ENCODE data around the gene PAPLN.
A peak's percentile ranks its signal among the peaks of the same experiment; 100 is the strongest.

The PAPLN gene

DNA sequence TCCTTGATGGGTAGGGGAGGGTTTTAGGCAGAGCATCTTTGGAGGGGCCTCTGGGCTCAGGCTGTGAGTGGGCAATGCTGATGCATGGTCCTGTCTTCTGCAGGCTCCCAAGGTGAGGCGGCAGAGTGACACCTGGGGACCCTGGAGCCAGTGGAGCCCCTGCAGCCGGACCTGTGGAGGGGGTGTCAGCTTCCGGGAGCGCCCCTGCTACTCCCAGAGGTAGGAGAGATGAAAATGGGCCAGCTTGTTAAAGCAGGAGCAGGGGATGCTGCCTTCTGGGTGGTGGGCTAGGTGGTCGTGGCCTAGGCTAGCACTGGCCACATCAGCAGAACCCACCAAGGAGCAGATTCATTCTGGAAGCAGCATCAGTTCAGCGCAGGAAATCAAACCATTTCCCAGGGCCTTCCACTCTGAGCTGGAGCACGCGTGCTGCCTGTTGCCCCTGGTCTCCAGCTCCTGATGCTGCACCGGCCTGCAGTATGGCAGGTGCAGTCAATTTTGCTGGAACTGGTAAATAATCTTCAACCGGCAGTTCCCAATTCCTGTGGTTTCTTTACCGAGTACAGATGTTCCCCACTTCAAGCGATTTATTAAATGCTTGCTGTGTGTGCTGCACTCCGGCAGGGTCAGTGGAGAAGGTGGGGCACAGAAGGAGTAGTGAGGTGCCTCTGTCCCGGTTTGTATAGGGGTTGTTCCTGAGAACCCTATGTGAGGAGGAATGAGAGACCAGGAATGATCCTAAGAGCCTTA is 7.4 kb downstream of the PAPLN start:
- no peak overlapping the region for H3K4me3 ChIP-seq (ENCODE audit: low read depth, low read length)
- no peak for DNase-seq (ENCODE audit: low read depth)
- TF ChIP-seq, protein P1, sequence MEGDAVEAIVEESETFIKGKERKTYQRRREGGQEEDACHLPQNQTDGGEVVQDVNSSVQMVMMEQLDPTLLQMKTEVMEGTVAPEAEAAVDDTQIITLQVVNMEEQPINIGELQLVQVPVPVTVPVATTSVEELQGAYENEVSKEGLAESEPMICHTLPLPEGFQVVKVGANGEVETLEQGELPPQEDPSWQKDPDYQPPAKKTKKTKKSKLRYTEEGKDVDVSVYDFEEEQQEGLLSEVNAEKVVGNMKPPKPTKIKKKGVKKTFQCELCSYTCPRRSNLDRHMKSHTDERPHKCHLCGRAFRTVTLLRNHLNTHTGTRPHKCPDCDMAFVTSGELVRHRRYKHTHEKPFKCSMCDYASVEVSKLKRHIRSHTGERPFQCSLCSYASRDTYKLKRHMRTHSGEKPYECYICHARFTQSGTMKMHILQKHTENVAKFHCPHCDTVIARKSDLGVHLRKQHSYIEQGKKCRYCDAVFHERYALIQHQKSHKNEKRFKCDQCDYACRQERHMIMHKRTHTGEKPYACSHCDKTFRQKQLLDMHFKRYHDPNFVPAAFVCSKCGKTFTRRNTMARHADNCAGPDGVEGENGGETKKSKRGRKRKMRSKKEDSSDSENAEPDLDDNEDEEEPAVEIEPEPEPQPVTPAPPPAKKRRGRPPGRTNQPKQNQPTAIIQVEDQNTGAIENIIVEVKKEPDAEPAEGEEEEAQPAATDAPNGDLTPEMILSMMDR (IDR thresholded peaks at IDR 0.05; ENCODE audit: insufficient read depth, low read depth, low read length, missing control alignments) = no peak

DNA sequence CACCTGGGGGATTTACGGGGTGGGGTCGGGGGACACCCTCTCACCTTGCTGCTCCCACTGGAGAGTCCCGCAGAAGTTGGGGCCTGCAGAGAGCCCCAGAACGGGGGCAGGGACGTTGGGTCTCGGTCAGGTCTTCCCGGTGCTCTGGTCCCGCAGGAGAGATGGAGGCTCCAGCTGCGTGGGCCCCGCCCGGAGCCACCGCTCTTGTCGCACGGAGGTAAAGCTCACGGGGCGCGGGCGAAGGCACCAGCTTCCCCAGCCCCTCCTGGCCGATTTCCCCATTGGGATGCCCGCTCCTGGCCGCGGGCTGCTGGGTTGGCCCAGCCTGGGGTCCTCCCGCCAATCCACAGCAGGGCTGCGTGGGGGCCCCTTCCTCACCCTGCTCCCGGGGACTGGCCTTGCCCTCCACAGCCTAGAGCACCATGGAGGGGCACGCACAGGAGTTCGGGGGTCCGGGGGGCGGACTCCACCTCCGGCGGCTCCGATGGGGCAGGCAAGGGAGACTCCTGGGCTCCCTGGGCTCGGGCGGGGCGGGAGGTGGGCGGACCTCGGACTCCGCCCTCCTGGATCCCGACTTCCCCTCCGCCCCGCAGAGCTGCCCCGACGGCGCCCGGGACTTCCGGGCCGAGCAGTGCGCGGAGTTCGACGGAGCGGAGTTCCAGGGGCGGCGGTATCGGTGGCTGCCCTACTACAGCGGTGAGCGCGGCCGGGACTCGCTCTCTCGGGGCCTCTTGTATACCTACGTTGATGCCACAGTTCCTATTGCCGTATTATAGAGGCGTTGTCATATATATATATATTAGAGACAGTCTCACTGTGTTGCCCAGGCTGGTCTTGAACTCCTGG is 8.4 kb downstream of the PAPLN start:
- TF ChIP-seq, protein P1 (IDR thresholded peaks at IDR 0.05; ENCODE audit: insufficient read depth, low read depth, low read length, missing control alignments) = no peak
- DNase-seq (ENCODE audit: low read depth) = peak; percentile 86
- H3K4me3 ChIP-seq (ENCODE audit: low read depth, low read length) = peak overlapping the region; percentile 70

DNA sequence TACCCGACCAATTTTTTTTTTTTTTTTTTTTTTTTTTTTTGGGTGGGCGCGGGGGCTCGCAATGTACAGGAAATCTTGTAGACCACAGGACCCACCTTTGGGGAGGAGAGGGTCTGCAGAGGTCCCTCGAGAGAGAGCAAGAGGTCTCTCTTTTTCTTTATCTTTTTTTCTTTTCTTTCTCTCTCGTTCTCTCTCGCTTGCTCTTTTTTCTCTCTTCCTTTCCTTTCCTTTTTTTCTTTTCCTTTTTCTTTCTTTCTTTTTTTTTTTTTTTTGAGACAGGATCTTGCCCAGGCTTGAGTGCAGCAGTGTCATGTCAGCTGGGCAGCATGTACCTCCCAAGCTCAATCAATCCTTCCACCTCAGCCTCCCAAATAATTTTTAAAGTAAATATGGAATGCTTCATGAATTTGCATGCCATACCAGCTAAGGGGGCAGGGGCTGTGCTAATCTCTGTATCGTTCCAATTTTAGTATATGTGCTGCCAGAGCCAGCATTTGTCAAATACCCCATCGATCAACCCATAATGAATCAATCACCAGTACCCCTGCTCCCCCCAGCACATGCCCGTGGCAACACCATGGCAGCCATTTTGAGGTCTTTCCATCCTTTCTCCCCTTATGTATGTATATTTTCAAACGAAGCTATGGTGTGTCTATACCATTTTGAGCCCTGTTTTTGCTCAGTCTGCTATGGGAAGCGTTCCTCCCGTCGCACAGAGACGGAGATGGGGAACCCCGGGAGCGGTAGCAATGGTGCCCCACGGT is 9.3 kb downstream of the PAPLN start:
- TF ChIP-seq, protein P1 (IDR thresholded peaks at IDR 0.05; ENCODE audit: insufficient read depth, low read depth, low read length, missing control alignments) = no peak
- H3K4me3 ChIP-seq (ENCODE audit: low read depth, low read length) = peak overlapping the region; percentile 70
- DNase-seq (ENCODE audit: low read depth) = no peak

GRCh38 chr14:73248108-73248868 is 11.0 kb downstream of the PAPLN start:
- peak; percentile 82 for DNase-seq (ENCODE audit: low read depth)
- TF ChIP-seq, protein P1 (IDR thresholded peaks at IDR 0.05; ENCODE audit: insufficient read depth, low read depth, low read length, missing control alignments) = no peak

DNA sequence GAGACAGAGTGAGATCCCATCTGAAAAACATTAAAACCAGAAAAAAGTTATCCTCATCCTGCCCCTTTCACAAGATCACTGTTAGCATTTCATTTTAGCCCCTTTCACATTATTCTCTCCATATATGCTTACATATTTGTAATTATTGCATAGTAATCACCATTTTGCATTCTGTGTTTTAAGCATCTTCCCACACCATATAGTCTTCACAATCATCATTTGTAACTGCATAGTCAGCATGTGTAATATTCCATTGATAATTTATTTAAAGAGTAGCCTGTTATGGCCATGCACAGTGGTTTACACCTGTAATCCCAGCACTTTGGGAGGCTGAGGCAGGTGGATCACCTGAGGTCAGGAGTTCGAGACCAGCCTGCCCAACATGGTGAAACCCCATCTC is 11.8 kb downstream of the PAPLN start:
- DNase-seq (ENCODE audit: low read depth) = no peak
- no peak overlapping the region for H3K4me3 ChIP-seq (ENCODE audit: low read depth, low read length)
- TF ChIP-seq, protein P1 (IDR thresholded peaks at IDR 0.05; ENCODE audit: insufficient read depth, low read depth, low read length, missing control alignments) = no peak

More at GRCh38 chr14:73248108-73248868, 11.0 kb downstream of the PAPLN start:
- peak overlapping the region; percentile 25 for H3K4me3 ChIP-seq (ENCODE audit: low read depth, low read length)
